Karpas-422 (cell line): ENCODE results near the gene AP5Z1. TPM values are rescaled to one million over a fixed set of nuclear protein-coding genes. Genes with fewer than 3 reads are reported as not detected.

Experiments
- DNase-seq: peaks from one replicate; pipeline ENCODE4 v3.0.0-alpha.2; 2015
- H2AFZ ChIP-seq: fragments of 200-600 bp; sonication (generic); 2 replicates; pipeline ENCODE4 v1.6.1; 2014; ENCODE audit warnings: antibody characterized with exemption, low read length, mixed read lengths
- H3K27ac ChIP-seq: fragments of 200-600 bp; sonication (generic); 2 replicates; pipeline ENCODE4 v1.5.1; 2014; ENCODE audit warnings: mild to moderate bottlenecking, low read length, moderate library complexity
- H3K27me3 ChIP-seq: fragments of 200-600 bp; sonication (generic); 2 replicates; pipeline ENCODE4 v1.6.1; 2014; ENCODE audit warnings: low read length, mixed read lengths
- H3K36me3 ChIP-seq: fragments of 200-600 bp; sonication (generic); 2 replicates; pipeline ENCODE4 v1.6.1; 2014; ENCODE audit warnings: low read length, mixed read lengths; ENCODE audit not compliant: insufficient read depth
- H3K4me1 ChIP-seq: fragments of 200-600 bp; sonication (generic); 2 replicates; pipeline ENCODE4 v1.6.1; 2014; ENCODE audit warnings: mild to moderate bottlenecking, low read length, mixed read lengths
- H3K4me2 ChIP-seq: fragments of 200-600 bp; sonication (generic); 2 replicates; pipeline ENCODE4 v1.6.1; 2014; ENCODE audit warnings: low read length, low read depth, mild to moderate bottlenecking; ENCODE audit not compliant: poor library complexity, severe bottlenecking
- H3K4me3 ChIP-seq: fragments of 200-600 bp; sonication (generic); 2 replicates; pipeline ENCODE4 v1.5.1; 2014; ENCODE audit warnings: mild to moderate bottlenecking, antibody characterized with exemption, low read length, mixed read lengths
- H3K79me2 ChIP-seq: fragments of 200-600 bp; sonication (generic); 2 replicates; pipeline ENCODE4 v1.6.1; 2014; ENCODE audit warnings: mild to moderate bottlenecking, low read length, mixed read lengths
- H3K9ac ChIP-seq: fragments of 200-600 bp; sonication (generic); 2 replicates; pipeline ENCODE4 v1.6.0; 2014; ENCODE audit warnings: low read length
- H3K9me2 ChIP-seq: fragments of 200-600 bp; sonication (generic), shearing (Covaris generic); replicated peaks from 2 replicates; pipeline ENCODE4 v1.6.0; 2014; ENCODE audit warnings: mild to moderate bottlenecking, low read length, moderate library complexity; ENCODE audit not compliant: insufficient read depth
- H3K9me3 ChIP-seq: fragments of 300-700, 200-600 bp; sonication (generic); 2 replicates; pipeline ENCODE4 v1.6.1; 2014; ENCODE audit warnings: low read length, mixed read lengths
- H4K20me1 ChIP-seq: fragments of 200-600 bp; sonication (generic); 2 replicates; pipeline ENCODE4 v1.6.1; 2014; ENCODE audit warnings: mild to moderate bottlenecking, antibody characterized with exemption, low read length, low read depth; ENCODE audit not compliant: insufficient read depth
- total RNA-seq: library from RNA; depleted of rRNA; stranded (reverse); fragments of >200 nt; shearing (Covaris generic); gene quantifications from 2 replicates; pipeline ENCODE4 v1.2.3, GENCODE V29; 2014; ENCODE audit warnings: low replicate concordance

AP5Z1 gene
- total RNA-seq, 1 experiment from 2014 or later: 14.5 TPM

GRCh38 chr7:4783762-4784351, 8.4 kb downstream of the AP5Z1 start:
- no peak overlapping the region for H3K9ac ChIP-seq
- H3K9me3 ChIP-seq: no peaks in the 10 kb centered on the region
- no peak overlapping the region for H3K4me3 ChIP-seq

GRCh38 chr7:4784799-4785198, 9.4 kb downstream of the AP5Z1 start:
- Histone ChIP-seq H2AFZ (no peak overlapping the region), H4K20me1 (0 out of 2 replicates have a peak, but pooled peaks cover 3% of the 10 kb centered on the region), H3K9ac (no peak overlapping the region), H3K79me2 (no peaks in the 10 kb centered on the region), H3K27ac (no peak overlapping the region), H3K9me3 (no peaks in the 10 kb centered on the region), H3K4me1 (no peaks in the 10 kb centered on the region), H3K4me2 (no peak overlapping the region), H3K9me2 (no peaks in the 10 kb centered on the region), H3K4me3 (no peak overlapping the region), H3K36me3 (no peaks in the 10 kb centered on the region), H3K27me3 (no peaks in the 10 kb centered on the region)
- DNase-seq: no peak

More at GRCh38 chr7:4783762-4784351, 8.4 kb downstream of the AP5Z1 start:
- H4K20me1 ChIP-seq: 0 out of 2 replicates have a peak, but pooled peaks cover 3% of the 10 kb centered on the region
- no peaks in the 10 kb centered on the region for H3K27me3 ChIP-seq
- no peaks in the 10 kb centered on the region for H3K36me3 ChIP-seq
- H3K4me2 ChIP-seq: no peak overlapping the region
- H3K4me1 ChIP-seq: no peaks in the 10 kb centered on the region
- no peaks in the 10 kb centered on the region for H3K9me2 ChIP-seq
- no peaks in the 10 kb centered on the region for H3K79me2 ChIP-seq
- H3K27ac ChIP-seq: no peak overlapping the region
- no peak overlapping the region for H2AFZ ChIP-seq
- DNase-seq: no peak

- Histone ChIP-seq H4K20me1 (0 out of 2 replicates have a peak, but pooled peaks cover 3% of the 10 kb centered on the region), H3K79me2 (no peaks in the 10 kb centered on the region), H3K27ac (no peak overlapping the region)
Observed at GRCh38 chr7:4785371-4785770, 9.9 kb downstream of the AP5Z1 start.

GRCh38 chr7:4786015-4786414, 10.6 kb downstream of the AP5Z1 start:
- Histone ChIP-seq H3K36me3 (no peaks in the 10 kb centered on the region), H3K9me2 (no peaks in the 10 kb centered on the region), H3K27ac (no peak overlapping the region), H3K9ac (no peak overlapping the region), H2AFZ (no peak overlapping the region), H4K20me1 (0 out of 2 replicates have a peak, but pooled peaks cover 3% of the 10 kb centered on the region), H3K9me3 (no peaks in the 10 kb centered on the region), H3K4me1 (no peaks in the 10 kb centered on the region), H3K4me2 (no peak overlapping the region), H3K4me3 (no peak overlapping the region), H3K27me3 (no peaks in the 10 kb centered on the region), H3K79me2 (no peaks in the 10 kb centered on the region)
- no peak for DNase-seq

More at GRCh38 chr7:4785371-4785770, 9.9 kb downstream of the AP5Z1 start:
- Histone ChIP-seq H3K9me2 (no peaks in the 10 kb centered on the region), H3K4me1 (no peaks in the 10 kb centered on the region), H3K4me2 (no peak overlapping the region), H3K9ac (no peak overlapping the region), H2AFZ (no peak overlapping the region), H3K36me3 (no peaks in the 10 kb centered on the region), H3K9me3 (no peaks in the 10 kb centered on the region), H3K4me3 (no peak overlapping the region), H3K27me3 (no peaks in the 10 kb centered on the region)
- DNase-seq: no peak

GRCh38 chr7:4787541-4787940, 12.1 kb downstream of the AP5Z1 start:
- no peak overlapping the region for H3K9ac ChIP-seq
- H3K27me3 ChIP-seq: no peaks in the 10 kb centered on the region
- no peaks in the 10 kb centered on the region for H3K9me2 ChIP-seq
- 0 out of 2 replicates have a peak, but pooled peaks cover 3% of the 10 kb centered on the region for H4K20me1 ChIP-seq
- no peaks in the 10 kb centered on the region for H3K9me3 ChIP-seq
- H3K4me1 ChIP-seq: no peaks in the 10 kb centered on the region
- no peak overlapping the region for H3K4me2 ChIP-seq
- no peaks in the 10 kb centered on the region for H3K79me2 ChIP-seq
- no peak overlapping the region for H3K27ac ChIP-seq
- no peak overlapping the region for H2AFZ ChIP-seq
- no peak for DNase-seq
- no peak overlapping the region for H3K4me3 ChIP-seq
- no peaks in the 10 kb centered on the region for H3K36me3 ChIP-seq

GRCh38 chr7:4787947-4788626, 12.7 kb downstream of the AP5Z1 start:
- H3K36me3 ChIP-seq: no peaks in the 10 kb centered on the region
- no peak overlapping the region for H3K4me3 ChIP-seq
- no peaks in the 10 kb centered on the region for H3K27me3 ChIP-seq
- no peak overlapping the region for H3K4me2 ChIP-seq
- 0 out of 2 replicates have a peak, but pooled peaks cover 3% of the 10 kb centered on the region for H4K20me1 ChIP-seq
- H3K9me2 ChIP-seq: no peaks in the 10 kb centered on the region
- no peaks in the 10 kb centered on the region for H3K4me1 ChIP-seq
- no peaks in the 10 kb centered on the region for H3K79me2 ChIP-seq
- no peak overlapping the region for H3K27ac ChIP-seq
- no peak overlapping the region for H2AFZ ChIP-seq
- no peak overlapping the region for H3K9ac ChIP-seq
- DNase-seq: no peak
- H3K9me3 ChIP-seq: no peaks in the 10 kb centered on the region

GRCh38 chr7:4788627-4789189, 13.3 kb downstream of the AP5Z1 start:
- Histone ChIP-seq H3K27me3 (no peaks in the 10 kb centered on the region), H3K4me1 (no peaks in the 10 kb centered on the region), H3K27ac (no peak overlapping the region), H3K4me3 (no peak overlapping the region), H3K9ac (no peak overlapping the region), H4K20me1 (0 out of 2 replicates have a peak, but pooled peaks cover 3% of the 10 kb centered on the region), H3K4me2 (no peak overlapping the region), H2AFZ (no peak overlapping the region), H3K9me3 (no peaks in the 10 kb centered on the region), H3K9me2 (no peaks in the 10 kb centered on the region), H3K79me2 (no peaks in the 10 kb centered on the region), H3K36me3 (no peaks in the 10 kb centered on the region)
- no peak for DNase-seq
